GM12878 (cell line): Measurements from ENCODE around the gene RCC2. TPM values are rescaled to one million over a fixed set of nuclear protein-coding genes. Genes with fewer than 3 reads are reported as not detected.

Experiments used
- ATAC-seq: fragments of 200-7000 bp; cut with Tn5 transposase; 3 replicates; pipeline ENCODE4 v1.9.1; 2020; ENCODE audit warnings: mild to moderate bottlenecking, moderate library complexity
- BruUV-seq: library from RNA; stranded (reverse); fragments of 400-500 nt; replicated peaks from 2 replicates; lab custom pipeline; 2021; lab: Mats Ljungman, UMichigan
- CTCF ChIA-PET: fragments of 300-600 bp; sonication (Branson Sonifier 250); formaldehyde crosslinking; extraction: SDS; loops from one replicate; lab custom pipeline; 2021; ENCODE audit warnings: inconsistent platforms; lab: Yijun Ruan, JAX
- POLR2A ChIA-PET: fragments of 350-600 bp; formaldehyde crosslinking; extraction: SDS; loops from one replicate; lab custom pipeline; 2021; ENCODE audit warnings: inconsistent platforms; lab: Charles Lee
- RAD21 ChIA-PET: fragments of 300-600 bp; sonication (Branson Sonifier 250); formaldehyde crosslinking; loops from one replicate; lab custom pipeline; 2023; ENCODE audit warnings: antibody characterized with exemption; ENCODE audit not compliant: unreplicated experiment; lab: Charles Lee
- SMC1A ChIA-PET: fragments of 300-600 bp; sonication (Branson Sonifier 250); formaldehyde crosslinking; loops from one replicate; lab custom pipeline; 2023; ENCODE audit not compliant: unreplicated experiment, uncharacterized antibody; lab: Charles Lee
- DNase-seq: peaks from one replicate; pipeline ENCODE4 v3.0.0-alpha.2; 2011; ENCODE audit warnings: low read depth, low spot score
- FAIRE-seq: peaks from 3 replicates; lab custom pipeline; 2011; peaks lifted over from hg19 to GRCh38; lab: Jason Lieb, UNC
- H2AFZ ChIP-seq: 2 replicates; pipeline ENCODE4 v1.6.0; 2011; ENCODE audit warnings: low read depth, low read length, control low read depth; ENCODE audit not compliant: control insufficient read depth
- H3K27ac ChIP-seq: 2 replicates; pipeline ENCODE4 v1.5.1; 2011; ENCODE audit warnings: control low read depth; ENCODE audit not compliant: control insufficient read depth, insufficient read depth
- H3K27me3 ChIP-seq, 2 experiments: replicated peaks in 1 of 2; 2 replicates each; pipeline versions ENCODE4 v1.6.0 to v1.6.1; 2011; ENCODE audit warnings: low read length in 1 of 2; ENCODE audit not compliant: control insufficient read depth in 2 of 2, insufficient read depth in 2 of 2
- H3K36me3 ChIP-seq, 2 experiments: 2 replicates each; pipeline ENCODE4 v1.5.1; 2011; ENCODE audit warnings: low read length in 1 of 2; ENCODE audit not compliant: control insufficient read depth in 2 of 2, insufficient read depth in 2 of 2
- H3K4me1 ChIP-seq: 2 replicates; pipeline ENCODE4 v1.6.1; 2011; ENCODE audit warnings: mild to moderate bottlenecking, low read length, moderate library complexity, mixed read lengths; ENCODE audit not compliant: control insufficient read depth, insufficient read depth
- H3K4me2 ChIP-seq: 2 replicates; pipeline ENCODE4 v1.6.0; 2011; ENCODE audit warnings: control low read depth; ENCODE audit not compliant: control insufficient read depth, insufficient read depth
- H3K4me3 ChIP-seq: fragments of 200-600 bp; sonication (generic); 2 replicates; pipeline ENCODE4 v1.5.1; 2016
- H3K79me2 ChIP-seq: 2 replicates; pipeline ENCODE4 v1.6.0; 2011; ENCODE audit warnings: low read length; ENCODE audit not compliant: control insufficient read depth, insufficient read depth
- H3K9ac ChIP-seq: 2 replicates; pipeline ENCODE4 v1.8.0; 2011; ENCODE audit warnings: low read length, control low read depth, mixed read lengths; ENCODE audit not compliant: control insufficient read depth, insufficient read depth
- H3K9me3 ChIP-seq: replicated peaks from 3 replicates; pipeline ENCODE4 v1.5.1; 2011; ENCODE audit warnings: mild to moderate bottlenecking, low read length; ENCODE audit not compliant: control insufficient read depth, insufficient read depth
- H4K20me1 ChIP-seq: 2 replicates; pipeline ENCODE4 v1.6.0; 2011; ENCODE audit not compliant: control insufficient read depth, insufficient read depth
- GATAD2B ChIP-seq: fragments of 450-650 bp; conservative IDR thresholded peaks from 2 replicates; pipeline ENCODE4 v1.6.1; 2017; ENCODE audit warnings: low read depth, mild to moderate bottlenecking, moderate library complexity
- TAF1 ChIP-seq: IDR thresholded peaks from 2 replicates; pipeline ENCODE4 v1.6.1; 2011; ENCODE audit warnings: mild to moderate bottlenecking, low read depth, low read length, borderline replicate concordance
- WRNIP1 ChIP-seq: IDR thresholded peaks from 2 replicates; pipeline ENCODE4 v1.6.1; 2011; ENCODE audit warnings: low read depth, low read length, improper control_type of control experiment, borderline replicate concordance
- ZNF207 ChIP-seq: fragments of 450-650 bp; IDR thresholded peaks from 2 replicates; pipeline ENCODE4 v1.6.1; 2014; ENCODE audit warnings: antibody characterized with exemption, mild to moderate bottlenecking, borderline replicate concordance
- WGBS: methylation state at CpG from one replicate; pipeline ENCODE4 v1.1.6; 2016; ENCODE audit warnings: low lambda C conversion rate; ENCODE audit not compliant: insufficient replicate concordance, insufficient coverage; ENCODE audit errors: missing lambda C conversion rate; 5-methylcytosine and 5-hydroxymethylcytosine counted together
- in situ Hi-C: fragments of 300-500 bp; cut with MboI; formaldehyde crosslinking; loops from 9 replicates; pipeline ENCODE4 v1.14.3; 2018; ENCODE audit warnings: mixed read lengths
- intact Hi-C: fragments of 100-400 bp; cut with micrococcal nuclease; formaldehyde crosslinking; loops from one replicate; pipeline ENCODE4 v1.14.2; 2022; ENCODE audit not compliant: unreplicated experiment
- polyA plus RNA-seq, 11 experiments: library from polyadenylated mRNA; depleted of rRNA in 4 of 11; unstranded in 6 of 11; stranded (reverse) in 5 of 11; fragments of >200 nt; fragmentation: Nextera tagmentation in 4 of 11; fragmentation: Illumina TruSeq in 1 of 11; extraction: Ambion mirVana in 4 of 11; extraction: Trizol in 1 of 11; gene quantifications; 1 replicate in 1 of 11; 2 replicates in 10 of 11; pipeline versions ENCODE4 v1.2.1 to v1.2.3, GENCODE V29; 2011 to 2016; ENCODE audit warnings: inconsistent platforms in 2 of 11, missing spikeins in 2 of 11, low read depth in 1 of 11
- total RNA-seq, 4 experiments: library from RNA; depleted of rRNA in 3 of 4; stranded (reverse); fragments of >200 nt in 3 of 4; fragmentation: Illumina TruSeq in 1 of 4; extraction: Trizol in 1 of 4; gene quantifications; 2 replicates each; pipeline versions ENCODE4 v1.2.1 to v1.2.3, GENCODE V29; 2013 to 2021
- TF ChIP-seq, protein P1 (sequence below): fragments of 450-650 bp; conservative IDR thresholded peaks from 2 replicates; pipeline ENCODE4 v1.6.1; 2017; ENCODE audit warnings: mild to moderate bottlenecking, moderate library complexity
- TF ChIP-seq, protein P2 (sequence below): fragments of 450-650 bp; formaldehyde crosslinking; IDR thresholded peaks from 2 replicates; pipeline ENCODE4 v1.5.0; 2022; ENCODE audit warnings: mild to moderate bottlenecking, missing genetic modification characterization

The RCC2 gene
- total and polyA plus RNA-seq, 10 of the 15 experiments (the other 5 are each of a cell fraction or from before 2014, with no cell fraction given): 10.7 to 176 (median 85.5) TPM

- Histone ChIP-seq H4K20me1 (peaks cover 3% of the 10 kb centered on the region; the same call in 1 of the 2 replicates), H3K4me2 (peak overlapping the region; percentile 87), H3K27me3 (no peaks in the 10 kb centered on the region), H3K79me2 (peaks cover 36% of the 10 kb centered on the region), H3K9me3 (no peaks in the 10 kb centered on the region), H3K4me1 (peaks cover 25% of the 10 kb centered on the region), H3K9ac (peak overlapping the region; percentile 51), H3K4me3 (peak overlapping the region; percentile 71; the same call in 1 of the 2 replicates), H3K36me3 (peaks cover 4 to 6% of the 10 kb centered on the region in 2 experiments; a peak in 1 of 4 replicates), H3K27ac (no peak overlapping the region), H2AFZ (peak overlapping the region; percentile 85)
- CTCF ChIA-PET: interaction anchor here (0.6 to 1.4 kb wide), 4 partner anchors 11 to 235 kb away, joined by 3 to 7 read pairs (median 4); no protein-coding TSS in a partner anchor
- BruUV-seq: TSS peak; percentile 86
- in situ Hi-C loops: no loop called here
- RAD21 ChIA-PET: no interaction called here
- TF ChIP-seq GATAD2B: 0 out of 2 replicates have a peak, but pooled peaks have one; percentile 6
- TF ChIP-seq, protein P1, sequence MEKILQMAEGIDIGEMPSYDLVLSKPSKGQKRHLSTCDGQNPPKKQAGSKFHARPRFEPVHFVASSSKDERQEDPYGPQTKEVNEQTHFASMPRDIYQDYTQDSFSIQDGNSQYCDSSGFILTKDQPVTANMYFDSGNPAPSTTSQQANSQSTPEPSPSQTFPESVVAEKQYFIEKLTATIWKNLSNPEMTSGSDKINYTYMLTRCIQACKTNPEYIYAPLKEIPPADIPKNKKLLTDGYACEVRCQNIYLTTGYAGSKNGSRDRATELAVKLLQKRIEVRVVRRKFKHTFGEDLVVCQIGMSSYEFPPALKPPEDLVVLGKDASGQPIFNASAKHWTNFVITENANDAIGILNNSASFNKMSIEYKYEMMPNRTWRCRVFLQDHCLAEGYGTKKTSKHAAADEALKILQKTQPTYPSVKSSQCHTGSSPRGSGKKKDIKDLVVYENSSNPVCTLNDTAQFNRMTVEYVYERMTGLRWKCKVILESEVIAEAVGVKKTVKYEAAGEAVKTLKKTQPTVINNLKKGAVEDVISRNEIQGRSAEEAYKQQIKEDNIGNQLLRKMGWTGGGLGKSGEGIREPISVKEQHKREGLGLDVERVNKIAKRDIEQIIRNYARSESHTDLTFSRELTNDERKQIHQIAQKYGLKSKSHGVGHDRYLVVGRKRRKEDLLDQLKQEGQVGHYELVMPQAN: no peak
- TF ChIP-seq, protein P2, sequence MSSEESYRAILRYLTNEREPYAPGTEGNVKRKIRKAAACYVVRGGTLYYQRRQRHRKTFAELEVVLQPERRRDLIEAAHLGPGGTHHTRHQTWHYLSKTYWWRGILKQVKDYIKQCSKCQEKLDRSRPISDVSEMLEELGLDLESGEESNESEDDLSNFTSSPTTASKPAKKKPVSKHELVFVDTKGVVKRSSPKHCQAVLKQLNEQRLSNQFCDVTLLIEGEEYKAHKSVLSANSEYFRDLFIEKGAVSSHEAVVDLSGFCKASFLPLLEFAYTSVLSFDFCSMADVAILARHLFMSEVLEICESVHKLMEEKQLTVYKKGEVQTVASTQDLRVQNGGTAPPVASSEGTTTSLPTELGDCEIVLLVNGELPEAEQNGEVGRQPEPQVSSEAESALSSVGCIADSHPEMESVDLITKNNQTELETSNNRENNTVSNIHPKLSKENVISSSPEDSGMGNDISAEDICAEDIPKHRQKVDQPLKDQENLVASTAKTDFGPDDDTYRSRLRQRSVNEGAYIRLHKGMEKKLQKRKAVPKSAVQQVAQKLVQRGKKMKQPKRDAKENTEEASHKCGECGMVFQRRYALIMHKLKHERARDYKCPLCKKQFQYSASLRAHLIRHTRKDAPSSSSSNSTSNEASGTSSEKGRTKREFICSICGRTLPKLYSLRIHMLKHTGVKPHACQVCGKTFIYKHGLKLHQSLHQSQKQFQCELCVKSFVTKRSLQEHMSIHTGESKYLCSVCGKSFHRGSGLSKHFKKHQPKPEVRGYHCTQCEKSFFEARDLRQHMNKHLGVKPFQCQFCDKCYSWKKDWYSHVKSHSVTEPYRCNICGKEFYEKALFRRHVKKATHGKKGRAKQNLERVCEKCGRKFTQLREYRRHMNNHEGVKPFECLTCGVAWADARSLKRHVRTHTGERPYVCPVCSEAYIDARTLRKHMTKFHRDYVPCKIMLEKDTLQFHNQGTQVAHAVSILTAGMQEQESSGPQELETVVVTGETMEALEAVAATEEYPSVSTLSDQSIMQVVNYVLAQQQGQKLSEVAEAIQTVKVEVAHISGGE: no peak
- peak; percentile 60; the same call in 1 of the 2 replicates for TF ChIP-seq ZNF207
- TF ChIP-seq TAF1: no peak
- TF ChIP-seq WRNIP1: no peak
- SMC1A ChIA-PET: no interaction called here
- FAIRE-seq (no peak), ATAC-seq (no peak), DNase-seq (no peak)
- POLR2A ChIA-PET: no interaction called here
- WGBS: 67% methylated on average over 18 of the region's 18 CpGs
- intact Hi-C loops: no loop called here
Measured at GRCh38 chr1:17440074-17440826, 773 bp upstream of the RCC2 start.
